Bone marrow (tissue), 2 donors: ENCODE measurements around the gene FXYD7.
A peak's percentile ranks its signal among the peaks of the same experiment; 100 is the strongest.
"Not testable (repeated sequence)": the region's sequence is repeated elsewhere in the genome, so short reads cannot be mapped to it uniquely, and the experiment has no call there.

Experiments used
- DNase-seq, 2 donors: peaks; one replicate each; lab custom pipeline; 2025; lab: John Stamatoyannopoulos, UW

FXYD7 gene

DNA sequence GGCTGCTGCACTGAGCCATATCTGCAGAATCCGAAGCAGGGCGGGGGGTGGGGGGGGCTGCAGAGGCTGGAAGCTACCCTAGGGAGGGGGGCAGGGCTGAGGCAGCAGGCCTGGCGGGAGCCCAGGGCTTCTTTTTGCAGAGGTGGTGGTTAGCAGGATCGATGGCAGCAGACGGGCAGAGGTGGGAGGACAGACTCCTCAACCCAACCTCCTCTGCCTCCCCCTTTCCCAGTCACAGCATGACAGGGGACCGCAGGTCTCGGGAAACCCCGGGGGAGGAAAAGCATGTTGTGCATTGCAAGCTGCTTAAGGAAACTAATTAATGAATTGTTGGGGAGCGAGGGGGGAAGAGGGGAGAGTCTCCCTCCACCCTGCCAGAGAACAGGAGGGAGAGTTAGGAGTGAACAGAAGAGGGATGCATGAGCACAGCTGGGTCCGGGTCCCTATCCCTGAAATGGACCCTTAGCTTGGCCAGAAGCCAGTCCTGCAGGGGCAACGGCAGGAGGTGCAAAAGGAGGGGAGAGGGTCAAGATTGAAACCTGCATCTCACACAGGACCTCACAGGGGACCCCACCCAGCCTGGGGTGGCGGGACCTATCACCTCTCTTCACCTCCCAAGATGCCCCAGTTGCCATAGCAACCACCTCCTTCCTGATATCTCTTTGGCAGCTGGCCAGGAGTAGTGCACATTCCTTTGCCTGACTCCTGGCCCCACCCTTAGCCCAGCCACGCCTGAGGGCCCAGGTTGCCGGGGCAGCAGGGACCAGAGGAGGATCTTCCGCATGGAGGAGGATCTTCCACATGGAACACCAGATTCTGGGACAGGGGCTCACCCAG lies 1.8 kb downstream of the FXYD7 start:
- no peak for DNase-seq

DNA sequence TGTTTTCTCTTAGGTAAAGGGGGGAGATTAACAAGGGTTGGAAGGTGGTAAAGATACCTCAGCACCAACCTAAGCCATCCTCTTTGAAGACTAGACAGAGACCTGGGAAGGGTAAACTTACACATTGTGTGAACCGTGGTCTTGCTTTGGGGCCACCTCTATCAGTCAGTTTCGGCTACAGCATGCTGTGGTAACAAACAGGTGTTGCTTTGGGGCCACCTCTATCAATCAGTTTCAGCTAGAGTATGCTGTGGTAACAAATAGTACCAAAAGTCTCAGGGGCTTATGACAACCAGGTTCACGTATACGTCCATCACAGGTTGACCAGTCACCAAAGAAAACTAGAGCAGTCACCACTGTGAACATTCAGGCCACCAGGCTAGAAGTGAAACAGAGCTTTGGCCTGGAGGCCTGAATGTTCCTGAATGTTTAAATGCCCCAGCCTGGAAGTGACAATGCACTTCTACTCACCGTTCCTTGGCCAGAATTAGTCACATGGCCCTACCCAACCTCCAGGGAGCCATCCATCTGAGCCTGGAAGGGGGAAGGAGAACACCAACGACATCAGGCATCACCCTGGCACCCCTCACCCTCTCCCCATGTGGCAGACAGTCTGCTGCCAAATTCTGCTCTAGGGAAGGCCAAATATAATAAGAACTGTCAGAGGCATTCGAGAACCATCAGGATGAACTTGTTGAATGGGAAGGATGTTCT lies 3.8 kb downstream of the FXYD7 start:
- DNase-seq: peak in 1 of 2 donors; percentile 49

DNA sequence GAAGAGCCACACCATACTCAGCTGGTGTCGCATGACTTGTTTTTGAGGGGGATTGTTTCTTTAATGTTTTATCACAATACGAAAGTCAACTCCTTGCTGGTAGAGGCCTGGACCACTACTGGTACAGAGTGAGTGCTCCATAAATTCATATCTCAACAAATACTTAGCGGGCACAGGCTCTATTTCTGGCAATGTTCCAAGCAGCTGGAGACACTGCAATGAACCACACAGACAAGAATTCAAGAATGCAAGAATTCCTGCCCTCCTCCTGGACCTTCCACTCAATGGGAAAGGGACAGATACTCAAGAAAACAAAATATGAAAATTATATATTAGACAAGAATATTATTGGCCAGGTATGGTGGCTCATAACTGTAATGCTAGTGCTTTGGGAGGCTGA lies 6.4 kb downstream of the FXYD7 start:
- no peak for DNase-seq

DNA sequence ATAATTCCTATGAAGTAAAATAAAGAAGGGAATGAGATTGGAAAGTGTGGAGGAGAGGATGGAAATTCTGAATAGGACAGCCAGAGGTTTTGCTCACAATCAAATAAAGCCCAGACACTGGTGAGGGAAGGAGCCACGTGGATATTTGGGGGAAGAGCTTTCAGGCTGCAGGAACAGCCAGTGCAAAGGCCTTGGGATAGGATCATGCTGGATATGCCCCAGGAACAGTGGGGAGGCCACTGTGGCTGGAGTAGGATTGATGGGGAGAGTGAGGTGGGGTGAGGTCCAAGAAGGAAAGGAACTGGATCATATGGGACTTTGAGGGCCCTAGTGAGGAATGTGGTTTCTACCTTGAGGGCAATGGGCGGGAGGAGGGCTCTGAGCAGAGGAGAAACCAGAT lies 7.4 kb downstream of the FXYD7 start:
- no peak for DNase-seq

DNA sequence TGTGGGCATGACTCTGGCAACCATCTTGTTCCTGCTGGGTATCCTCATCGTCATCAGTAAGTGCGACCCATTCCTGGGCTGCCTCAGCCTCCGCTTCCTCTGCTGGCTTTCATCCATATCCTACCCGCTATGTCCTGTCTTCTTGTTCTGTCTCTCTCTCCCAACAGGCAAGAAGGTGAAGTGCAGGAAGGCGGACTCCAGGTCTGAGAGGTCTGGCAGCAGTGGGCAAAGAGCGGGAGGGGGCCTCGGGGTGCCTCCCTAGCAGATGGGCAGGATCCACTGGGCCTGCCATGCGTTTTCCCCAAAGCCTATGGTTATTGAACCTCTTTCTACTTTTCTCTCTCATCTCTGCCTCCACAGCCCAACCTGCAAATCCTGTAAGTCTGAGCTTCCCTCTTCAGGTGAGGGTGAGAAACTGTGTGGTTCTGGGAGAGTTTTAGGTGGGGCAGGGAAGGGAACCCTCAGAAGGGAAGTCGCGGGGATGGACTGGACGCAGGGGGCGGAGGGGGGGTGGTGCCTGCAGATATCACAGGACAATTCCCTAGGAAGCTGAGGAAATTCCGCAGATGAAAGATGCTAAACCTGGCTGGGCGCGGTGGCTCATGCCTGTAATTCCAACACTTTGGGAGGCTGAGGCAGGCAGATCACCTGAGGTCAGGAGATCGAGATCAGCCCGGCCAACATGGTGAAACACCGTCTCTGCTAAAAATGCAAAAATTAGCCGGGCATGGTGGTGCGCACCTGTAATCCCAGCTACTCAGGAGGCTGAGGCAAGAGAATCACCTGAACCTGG lies 8.4 kb downstream of the FXYD7 start:
- no peak for DNase-seq

DNA sequence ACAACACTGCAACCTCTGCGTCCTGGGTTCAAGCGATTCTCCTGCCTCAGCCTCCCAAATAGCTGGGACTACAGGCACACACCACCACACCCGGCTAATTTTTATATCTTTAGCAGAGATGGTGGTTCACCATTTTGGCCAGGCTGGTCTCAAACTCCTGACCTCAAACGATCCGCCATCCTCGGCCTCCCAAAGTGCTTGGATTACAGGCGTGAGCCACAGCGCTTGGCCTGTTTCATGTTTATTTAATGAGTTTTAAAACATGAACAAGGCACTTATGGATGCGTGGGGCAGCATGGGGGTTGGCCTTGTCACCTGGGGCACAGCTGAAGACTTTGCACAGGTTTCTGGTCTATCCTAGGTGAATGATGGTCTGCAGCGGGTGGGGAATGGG lies 10.1 kb downstream of the FXYD7 start:
- not testable (repeated sequence) for DNase-seq

DNA sequence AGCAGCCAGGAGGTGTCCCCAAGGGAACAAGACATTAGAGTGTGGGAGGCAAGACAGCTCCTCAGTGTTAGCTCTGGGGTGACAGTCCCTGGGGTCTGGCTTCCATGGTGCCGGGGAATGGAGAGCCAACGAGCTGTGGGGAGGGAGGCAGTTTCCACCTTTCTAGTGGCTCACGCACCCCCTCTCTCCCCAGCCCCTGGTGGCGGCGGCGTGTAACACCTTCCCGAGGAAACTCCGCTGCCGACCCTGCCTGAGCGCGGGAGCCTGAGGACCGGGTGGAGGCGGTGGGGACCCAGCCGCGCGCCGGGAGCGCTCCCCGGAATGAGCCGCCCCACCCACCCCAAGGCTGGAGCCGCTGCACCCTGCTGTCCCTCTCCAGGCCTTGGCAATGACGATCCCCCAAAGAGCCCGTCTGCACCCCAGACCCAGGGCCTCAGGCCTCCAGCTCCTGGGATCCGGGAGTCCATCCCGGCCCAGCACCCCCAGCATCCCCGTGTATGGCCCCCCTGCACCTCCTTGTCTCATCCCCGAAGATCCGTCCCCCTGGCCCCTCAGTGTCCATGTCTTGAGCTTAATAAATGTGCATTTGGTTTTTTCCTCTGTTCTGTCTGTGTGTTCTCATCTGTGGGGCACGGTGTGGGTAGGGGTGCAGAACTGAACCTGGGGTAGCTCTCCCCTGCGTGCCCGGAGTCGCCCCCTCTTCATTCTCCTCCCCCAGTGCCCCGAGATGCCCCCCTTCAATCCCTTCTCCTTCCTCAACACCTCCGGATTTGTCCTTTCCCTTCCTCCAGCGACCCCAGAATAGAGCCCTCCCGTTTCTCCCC lies 10.9 kb downstream of the FXYD7 start:
- DNase-seq: peak; percentile 36 to 47

DNA sequence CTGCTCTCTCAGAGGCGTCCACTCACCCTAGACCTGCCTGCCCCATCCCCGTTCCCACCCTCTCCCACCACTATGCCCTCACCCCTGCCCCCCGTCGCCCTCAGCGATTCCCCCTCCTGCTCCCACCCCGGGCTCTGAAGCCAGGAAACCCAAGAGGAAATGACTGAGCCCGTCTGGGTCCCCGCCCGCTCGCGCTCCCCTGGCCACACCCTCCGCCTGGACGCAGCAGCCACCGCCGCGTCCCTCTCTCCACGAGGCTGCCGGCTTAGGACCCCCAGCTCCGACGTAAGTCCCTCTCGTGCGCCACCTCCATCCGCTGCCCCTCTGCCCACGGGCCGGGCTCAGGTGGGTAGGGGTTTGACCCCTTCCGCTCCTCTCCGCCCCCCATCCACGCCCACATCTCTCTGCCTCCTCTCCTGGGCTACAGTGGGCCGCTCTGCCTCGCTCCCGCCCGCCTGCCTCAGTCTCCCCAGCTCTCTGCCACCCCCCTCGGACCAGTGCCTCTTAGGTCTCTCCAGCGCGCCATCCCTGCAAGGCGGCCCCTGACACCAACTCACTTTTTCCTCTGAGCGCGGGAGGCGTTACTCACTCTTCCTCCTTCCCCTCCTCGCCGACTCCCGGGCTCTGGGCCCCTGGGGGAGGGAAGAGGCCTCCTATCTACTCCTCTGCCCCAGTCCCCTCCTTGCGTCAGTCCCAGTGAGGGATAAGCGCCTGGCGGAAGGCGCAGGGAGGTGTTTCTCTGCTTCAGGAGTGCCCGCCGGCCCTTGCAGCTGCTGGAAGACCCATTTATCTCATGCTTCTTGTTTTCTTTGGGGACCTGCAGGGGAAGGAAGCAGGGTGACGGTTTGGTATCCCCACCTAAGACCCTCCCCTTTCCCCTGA lies 11.7 kb downstream of the FXYD7 start, which contains the start of gene FXYD5:
TSS of gene FXYD5 (plus strand) at position 211 of the 882 bp plus-strand sequence. CDS start 816 bp downstream, outside the sequence.
- DNase-seq: peak; percentile 72 to 78

DNA sequence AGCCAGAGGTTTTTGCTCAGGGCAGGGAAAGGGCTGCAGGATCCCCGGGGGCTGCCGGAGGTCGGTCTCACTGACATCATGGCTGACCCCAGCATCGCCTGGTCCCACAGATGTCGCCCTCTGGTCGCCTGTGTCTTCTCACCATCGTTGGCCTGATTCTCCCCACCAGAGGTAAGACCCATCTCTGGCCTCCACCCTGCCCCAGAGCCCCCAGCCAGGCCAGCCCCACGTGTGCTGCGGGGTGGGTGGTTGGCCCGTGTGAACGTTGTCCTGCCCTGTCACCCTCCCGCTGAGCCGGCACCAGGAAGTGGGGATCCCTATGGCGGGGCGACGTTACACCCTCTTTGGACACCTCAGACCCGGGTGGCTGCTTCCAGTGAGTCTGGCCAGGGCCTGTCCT lies 12.4 kb downstream of the FXYD7 start:
- no peak for DNase-seq

DNA sequence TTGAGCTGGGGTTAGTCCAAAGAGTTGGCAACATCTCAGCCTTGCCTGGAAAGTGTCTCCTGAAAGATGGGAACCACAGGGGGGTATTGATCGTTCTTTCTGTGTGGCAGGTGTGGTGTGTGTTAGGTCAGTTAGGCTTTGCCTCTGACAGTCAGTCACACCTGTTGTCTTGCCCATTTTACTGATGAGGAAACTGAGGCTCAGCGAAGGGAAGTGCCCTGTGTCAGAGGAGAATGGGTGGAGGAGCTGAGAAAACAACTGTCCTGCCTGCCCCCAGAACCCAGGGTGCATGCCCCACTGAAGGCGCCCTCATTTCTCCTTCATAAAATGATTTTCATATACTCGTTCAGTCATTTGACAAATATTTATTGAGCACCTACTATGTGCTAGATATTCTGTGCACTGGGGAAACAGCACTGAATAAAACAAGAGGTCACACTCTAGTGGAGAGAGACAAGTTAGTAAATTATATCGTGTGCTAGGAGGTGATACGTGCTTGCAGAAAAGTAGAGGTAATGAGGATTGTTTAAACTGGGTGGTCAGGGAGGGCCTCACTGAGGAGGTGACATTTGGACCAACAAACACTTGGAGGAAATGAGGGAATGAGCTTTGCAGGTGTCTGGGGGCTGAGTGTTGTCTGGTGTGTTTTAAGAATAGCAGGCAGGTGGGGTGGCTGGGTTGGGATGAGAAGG lies 13.1 kb downstream of the FXYD7 start:
- no peak for DNase-seq

DNA sequence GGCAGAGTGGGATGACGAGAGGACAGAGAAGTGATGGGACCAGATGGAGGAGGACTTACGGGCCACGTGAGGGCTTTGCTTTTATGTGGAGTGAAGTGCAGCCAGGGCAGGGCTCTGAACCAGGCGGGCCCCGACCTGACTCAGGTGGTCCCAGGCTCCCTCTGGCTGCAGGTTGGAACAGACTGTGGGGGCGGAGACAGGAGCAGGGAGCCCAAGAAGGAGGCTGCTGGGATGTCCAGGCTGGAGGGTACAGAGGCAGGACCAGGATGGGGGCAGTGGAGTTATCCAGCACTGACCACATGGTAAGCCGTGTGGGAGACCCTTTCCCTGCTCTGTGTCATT lies 13.6 kb downstream of the FXYD7 start:
- no peak for DNase-seq

DNA sequence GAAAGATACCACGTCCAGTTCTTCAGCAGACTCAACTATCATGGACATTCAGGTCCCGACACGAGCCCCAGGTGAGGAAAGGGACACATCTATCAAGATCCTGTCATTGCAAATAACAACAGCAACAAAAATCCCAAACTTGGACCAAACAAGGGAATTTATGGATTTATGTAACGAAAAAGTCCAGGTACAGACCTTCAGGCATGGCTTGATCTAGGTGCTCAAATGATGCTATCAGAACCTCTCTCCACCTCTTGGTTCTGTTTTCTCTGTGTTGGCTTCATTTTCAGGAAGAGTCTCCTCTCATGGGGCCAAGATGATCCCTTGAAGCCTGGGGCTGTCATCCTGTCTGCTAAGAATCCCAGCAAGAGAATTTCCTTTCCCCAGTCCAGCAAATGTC lies 14.4 kb downstream of the FXYD7 start:
- no peak for DNase-seq

DNA sequence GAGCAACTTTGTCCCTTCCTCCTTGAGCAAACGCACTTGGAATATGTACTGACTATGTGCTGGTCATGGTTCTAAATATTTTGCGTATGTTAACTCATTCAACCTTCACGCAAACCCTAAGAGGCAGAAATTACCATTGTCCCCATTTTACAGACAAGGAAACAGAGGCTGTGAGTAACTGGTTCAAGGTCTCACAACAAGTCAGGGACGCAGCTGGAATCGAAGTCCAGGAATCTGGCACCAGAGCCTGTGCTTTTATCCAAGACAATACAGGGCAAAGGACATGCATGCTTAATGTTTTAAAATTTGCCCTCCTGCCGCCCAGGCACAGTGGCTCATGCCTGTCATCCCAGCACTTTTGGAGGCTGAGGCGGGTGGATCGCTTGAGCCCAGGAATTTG lies 16.6 kb downstream of the FXYD7 start:
- DNase-seq: no peak

DNA sequence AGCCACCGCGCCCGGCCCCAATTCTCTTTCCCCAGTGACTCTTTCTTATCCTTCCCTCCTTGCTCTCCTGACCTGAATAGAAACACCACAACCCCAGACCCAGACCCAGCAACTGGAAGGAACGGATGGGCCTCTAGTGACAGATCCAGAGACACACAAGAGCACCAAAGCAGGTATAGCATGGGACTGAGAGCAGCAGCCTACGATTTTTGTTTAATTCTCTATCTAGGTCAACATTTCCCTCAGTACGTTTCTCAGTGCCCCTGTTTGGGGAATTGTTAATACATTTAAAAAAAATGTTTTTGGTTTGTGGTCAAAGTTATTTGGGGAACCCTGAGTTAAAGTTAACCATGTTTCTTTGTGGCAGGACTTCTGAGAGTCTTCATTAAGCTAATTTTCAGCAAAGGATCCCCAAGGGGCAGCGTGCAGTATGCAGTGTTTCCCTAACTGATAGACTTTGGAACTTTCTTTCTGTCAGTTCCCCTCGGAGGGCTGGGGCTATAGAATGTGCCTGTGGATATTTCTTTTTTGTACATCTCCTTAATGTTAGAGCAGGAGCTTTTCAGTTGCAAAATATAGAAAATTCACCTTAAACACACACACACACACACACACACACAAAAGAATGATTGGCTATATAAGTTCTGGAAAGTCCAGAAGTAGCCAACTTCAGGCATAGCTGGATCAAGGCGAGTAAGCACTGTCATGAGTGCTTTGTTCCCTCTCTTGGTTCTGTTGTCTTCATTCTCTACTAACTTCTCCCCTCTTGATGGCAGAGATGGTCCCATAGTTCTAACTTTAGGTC lies 17.8 kb downstream of the FXYD7 start:
- DNase-seq: no peak

DNA sequence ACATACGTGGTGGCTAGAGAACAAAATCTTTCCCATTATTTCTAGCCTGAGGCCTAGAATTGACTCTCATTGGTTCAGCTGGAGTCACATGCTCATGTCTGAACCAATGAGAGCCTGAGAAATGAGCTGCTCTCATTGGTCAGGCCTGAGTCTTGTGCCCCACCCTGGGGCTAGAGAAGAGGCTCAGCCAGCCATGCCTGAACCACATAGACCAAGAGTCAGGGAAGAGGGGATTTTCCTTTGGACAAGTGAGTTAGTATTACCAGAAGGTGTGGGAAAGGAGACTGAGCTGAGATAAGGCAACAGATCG lies 18.3 kb downstream of the FXYD7 start:
- DNase-seq: no peak

DNA sequence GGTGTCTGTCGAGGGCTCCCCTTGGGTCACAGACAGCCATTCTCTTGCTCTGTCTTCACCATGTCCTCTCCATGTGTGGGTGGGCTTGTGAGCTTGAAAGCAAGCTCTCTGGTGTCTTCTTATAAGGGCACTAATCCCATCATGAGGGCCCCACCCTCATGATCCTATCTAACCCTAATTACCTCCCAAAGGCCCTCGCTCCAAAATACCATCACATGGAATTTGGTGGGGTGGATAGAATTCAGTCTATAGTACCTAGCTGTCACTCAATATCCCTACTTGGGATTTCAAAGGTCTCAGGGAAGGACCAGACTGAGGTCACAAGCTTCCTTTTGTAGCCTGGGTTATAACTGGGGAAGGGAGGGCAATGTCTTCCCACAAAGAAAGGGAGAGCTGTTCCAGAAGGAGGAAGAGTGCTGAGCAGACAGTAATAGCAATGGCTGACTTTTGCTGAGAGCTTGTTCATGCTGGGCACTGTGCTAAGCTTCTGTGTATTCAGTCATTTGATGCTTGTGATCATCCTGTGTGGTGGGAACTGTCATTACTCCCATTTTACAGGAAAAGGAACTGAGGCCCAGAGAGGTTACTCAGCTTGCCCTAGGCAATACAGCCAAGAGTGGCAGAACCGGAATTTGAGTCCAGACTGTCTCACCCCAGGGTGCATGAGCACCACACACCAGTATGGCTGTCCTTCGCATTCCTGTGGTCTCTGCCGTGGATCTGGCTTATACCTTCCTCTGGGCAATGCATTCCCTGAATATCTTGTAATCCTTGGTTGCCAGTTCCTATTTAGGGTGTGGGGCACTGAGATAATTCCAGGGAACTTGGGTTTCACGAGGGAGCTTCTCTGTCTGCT lies 19.6 kb downstream of the FXYD7 start:
- no peak for DNase-seq

DNA sequence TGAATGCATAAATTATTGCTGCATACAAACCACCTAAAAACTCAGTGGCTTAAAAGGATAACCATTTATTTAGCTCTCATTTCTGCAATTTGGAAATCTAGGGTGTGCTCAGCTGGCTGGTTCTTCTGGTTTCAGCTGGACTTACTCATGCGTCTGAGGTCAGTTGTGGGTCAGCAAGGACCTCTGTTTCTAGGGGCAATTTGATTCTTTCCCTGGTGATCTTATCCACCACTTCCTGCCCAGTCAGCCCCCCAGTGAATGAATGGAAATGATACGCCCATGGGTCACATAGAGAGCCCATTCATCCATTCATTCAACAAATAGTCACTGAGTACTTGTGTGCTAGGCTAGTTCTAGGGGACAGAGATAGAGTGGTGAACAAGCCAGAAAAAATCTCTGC lies 21.4 kb downstream of the FXYD7 start:
- no peak for DNase-seq

DNA sequence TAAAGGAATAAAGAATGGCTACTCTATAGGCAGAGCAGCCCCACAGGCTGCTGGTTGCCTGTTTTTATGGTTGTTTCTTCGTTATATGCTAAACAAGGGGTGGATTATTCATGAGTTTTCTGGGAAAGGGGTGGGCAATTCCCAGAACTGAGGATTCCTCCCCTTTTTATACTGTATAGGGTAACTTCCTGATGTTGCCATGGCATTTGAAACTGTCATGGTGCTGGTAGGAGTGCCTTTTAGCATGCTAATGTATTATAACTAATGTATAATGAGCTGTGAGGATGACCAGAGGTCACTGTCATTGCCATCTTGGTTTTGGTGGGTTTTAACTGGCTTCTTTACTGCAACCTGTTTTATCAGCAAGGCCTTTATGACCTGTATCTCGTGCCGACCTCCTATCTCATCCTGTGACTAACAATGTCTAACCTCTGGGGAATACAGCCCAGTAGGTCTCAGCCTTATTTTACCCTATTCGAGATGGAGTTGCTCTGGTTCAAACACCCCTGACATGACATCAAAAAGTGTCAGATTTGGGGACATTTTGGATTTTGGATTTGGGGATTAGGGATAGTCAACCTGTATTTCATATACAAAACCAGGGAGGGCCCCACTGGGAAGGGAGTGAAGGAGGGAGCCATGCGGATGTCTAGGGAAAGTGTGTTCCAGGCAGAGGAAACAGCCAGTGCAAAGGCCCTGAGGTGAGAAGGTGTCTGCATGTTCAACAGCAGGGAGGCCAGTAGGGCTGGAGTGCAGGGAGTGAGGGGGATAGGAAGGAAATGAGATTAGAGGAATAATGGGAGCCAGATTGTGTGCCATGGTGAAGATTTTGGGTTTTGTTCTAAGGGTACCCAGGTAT lies 22.4 kb downstream of the FXYD7 start:
- no peak for DNase-seq
